ENCODE measurements around the gene AATF.
A peak's percentile ranks its signal among the peaks of the same experiment; 100 is the strongest.

The AATF gene

DNA sequence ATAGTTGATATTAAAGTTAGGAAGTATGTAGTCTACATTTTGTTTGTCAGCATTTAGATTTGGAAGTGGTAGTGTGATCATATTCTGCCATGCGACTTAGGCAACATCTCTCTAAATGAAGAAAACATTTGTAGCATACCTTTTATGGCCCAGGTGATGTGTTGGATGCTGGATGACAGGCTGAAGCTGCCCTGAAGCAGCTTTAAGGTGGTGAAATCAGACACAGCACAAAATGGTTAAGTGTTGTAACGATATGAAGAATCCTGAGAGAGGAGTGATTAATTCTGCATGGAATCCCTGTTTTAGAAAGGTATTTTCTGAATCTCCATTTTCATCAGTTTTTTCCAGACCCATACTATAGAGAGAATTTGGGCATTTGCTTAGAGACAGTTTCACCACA is 28.3 kb downstream of the AATF start:
- no peak for TF ChIP-seq CTCF (conservative IDR thresholded peaks at IDR 0.05; ENCODE audit: low read length)
- H3K4me3 ChIP-seq (ENCODE audit: low read length) = no peak overlapping the region
- no peak for DNase-seq (ENCODE audit: low read depth)

DNA sequence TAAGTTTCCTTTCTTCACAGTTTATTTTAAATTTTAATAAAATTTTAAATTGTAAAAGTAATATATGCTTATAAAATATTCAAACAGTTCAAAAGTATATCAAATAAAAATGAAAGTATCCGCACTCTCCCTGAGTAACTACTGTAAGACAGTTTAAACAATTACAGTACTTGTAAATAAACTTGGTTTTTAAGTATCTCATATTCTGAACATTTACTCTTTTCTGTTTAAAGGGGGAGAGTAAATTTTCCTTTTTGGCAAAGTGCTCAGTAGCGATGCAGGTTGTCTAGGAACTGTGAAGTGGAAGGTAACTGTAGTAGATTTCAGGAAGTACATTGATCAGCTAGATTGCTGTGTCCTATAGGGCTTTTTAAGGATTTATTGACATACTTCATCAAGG is 28.8 kb downstream of the AATF start:
- no peak overlapping the region for H3K4me3 ChIP-seq (ENCODE audit: low read length)
- no peak for DNase-seq (ENCODE audit: low read depth)
- no peak for TF ChIP-seq CTCF (conservative IDR thresholded peaks at IDR 0.05; ENCODE audit: low read length)

- TF ChIP-seq CTCF (conservative IDR thresholded peaks at IDR 0.05; ENCODE audit: low read length) = no peak
- no peak overlapping the region for H3K4me3 ChIP-seq (ENCODE audit: low read length)
- DNase-seq (ENCODE audit: low read depth) = peak; percentile 33
Observed at GRCh38 chr17:36978810-36979564, 30.2 kb downstream of the AATF start.

- no peak for DNase-seq (ENCODE audit: low read depth)
- no peak overlapping the region for H3K4me3 ChIP-seq (ENCODE audit: low read length)
- TF ChIP-seq CTCF (conservative IDR thresholded peaks at IDR 0.05; ENCODE audit: low read length) = no peak
Observed at GRCh38 chr17:36979565-36979941, 30.8 kb downstream of the AATF start.

- H3K4me3 ChIP-seq (ENCODE audit: low read length) = no peak overlapping the region
- TF ChIP-seq CTCF (conservative IDR thresholded peaks at IDR 0.05; ENCODE audit: low read length) = no peak
- DNase-seq (ENCODE audit: low read depth) = no peak
Observed at GRCh38 chr17:36980280-36980761, 31.6 kb downstream of the AATF start.

- no peak for DNase-seq (ENCODE audit: low read depth)
- TF ChIP-seq CTCF (conservative IDR thresholded peaks at IDR 0.05; ENCODE audit: low read length) = no peak
- no peak overlapping the region for H3K4me3 ChIP-seq (ENCODE audit: low read length)
Observed at GRCh38 chr17:36983618-36984017, 34.9 kb downstream of the AATF start.

DNA sequence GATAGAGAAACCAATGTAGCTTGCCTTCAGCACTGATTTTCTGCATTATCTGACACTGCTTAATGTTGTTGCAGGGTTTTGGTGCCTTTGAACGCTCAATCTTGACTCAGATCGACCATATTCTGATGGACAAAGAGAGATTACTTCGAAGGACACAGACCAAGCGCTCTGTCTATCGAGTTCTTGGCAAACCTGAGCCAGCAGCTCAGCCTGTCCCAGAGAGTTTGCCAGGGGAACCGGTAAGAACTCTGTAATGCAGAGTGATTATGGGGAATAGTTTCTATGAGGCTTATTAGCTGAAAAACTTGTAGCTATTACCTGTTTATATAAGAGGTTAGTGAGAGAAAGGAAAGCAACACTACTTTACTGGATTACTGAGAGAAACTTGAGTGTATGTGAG is 40.4 kb downstream of the AATF start:
- DNase-seq (ENCODE audit: low read depth) = no peak
- no peak overlapping the region for H3K4me3 ChIP-seq (ENCODE audit: low read length)
- no peak for TF ChIP-seq CTCF (conservative IDR thresholded peaks at IDR 0.05; ENCODE audit: low read length)

All from AG10803 (cell line).